K562 (cell line): ENCODE data around the gene ARHGAP26. TPM values are rescaled to one million over a fixed set of nuclear protein-coding genes. Genes with fewer than 3 reads are reported as not detected.

ENCODE experiments used
- HIVEP1 ChIP-seq: fragments of 250-450 bp; sonication (Bioruptor Pico); IDR thresholded peaks from 2 replicates; pipeline ENCODE4 v1.4.0; 2020; ENCODE audit warnings: mild to moderate bottlenecking
- PTRF ChIP-seq: fragments of 450-650 bp; IDR thresholded peaks from 2 replicates; pipeline ENCODE4 v1.6.1; 2016; ENCODE audit warnings: mild to moderate bottlenecking, missing genetic modification characterization, missing compliant biosample characterization
- RFX5 ChIP-seq: IDR thresholded peaks from 2 replicates; pipeline ENCODE4 v1.6.1; 2011; ENCODE audit warnings: low read depth, mild to moderate bottlenecking, improper control_type of control experiment, low read length
- STAG1 ChIP-seq: sonication (generic); formaldehyde crosslinking; IDR thresholded peaks from 2 replicates; pipeline ENCODE4 v1.5.0; 2020; ENCODE audit warnings: missing genetic modification reagents, borderline replicate concordance
- ZC3H8 ChIP-seq: fragments of 450-650 bp; IDR thresholded peaks from 2 replicates; pipeline ENCODE4 v1.6.1; 2017
- ZFP30 ChIP-seq: fragments of 250-450 bp; sonication (Bioruptor Pico); IDR thresholded peaks from 2 replicates; pipeline ENCODE4 v1.8.0; 2022; ENCODE audit warnings: moderate library complexity, mild to moderate bottlenecking, inconsistent platforms, borderline replicate concordance
- ZNF263 ChIP-seq: sonication (generic); formaldehyde crosslinking; IDR thresholded peaks from 2 replicates; pipeline ENCODE4 v1.8.0; 2022; ENCODE audit warnings: mild to moderate bottlenecking, missing genetic modification reagents, borderline replicate concordance
- ZNF311 ChIP-seq: fragments of 250-450 bp; sonication (Bioruptor Pico); IDR thresholded peaks from 2 replicates; pipeline ENCODE4 v1.4.0; 2020; ENCODE audit warnings: mild to moderate bottlenecking, moderate library complexity
- ZNF830 ChIP-seq: fragments of 250-450 bp; sonication (Bioruptor Pico); IDR thresholded peaks from 2 replicates; pipeline ENCODE4 v1.5.0; 2021; ENCODE audit warnings: mild to moderate bottlenecking
- polyA plus RNA-seq, 8 experiments: library from polyadenylated mRNA; depleted of rRNA in 4 of 8; stranded (reverse) in 5 of 8; unstranded in 3 of 8; fragments of >200 nt; fragmentation: Nextera tagmentation in 2 of 8; fragmentation: Illumina TruSeq in 1 of 8; extraction: Ambion mirVana in 2 of 8; extraction: Trizol in 1 of 8; gene quantifications; 2 replicates each; pipeline versions ENCODE4 v1.2.1 to v1.2.3, GENCODE V29; 2011 to 2014; ENCODE audit warnings: inconsistent platforms in 1 of 8, missing spikeins in 1 of 8
- total RNA-seq, 7 experiments: library from RNA; depleted of rRNA in 6 of 7; stranded (reverse); fragments of >200 nt in 6 of 7; fragmentation: Illumina TruSeq in 2 of 7; extraction: Trizol in 2 of 7; gene quantifications; 2 replicates each; pipeline versions ENCODE4 v1.2.1 to v1.2.3, GENCODE V29; 2011 to 2021; ENCODE audit warnings: low replicate concordance in 1 of 7
- TF ChIP-seq, protein P1 (sequence below), 2 experiments: IDR thresholded peaks; 2 replicates each; pipeline ENCODE4 v1.6.1; 2011; ENCODE audit warnings: borderline replicate concordance in 1 of 2, control low read depth in 1 of 2, low read depth in 1 of 2, low read length in 1 of 2, mild to moderate bottlenecking in 1 of 2, mixed read lengths in 1 of 2, moderate library complexity in 1 of 2; ENCODE audit not compliant: insufficient read depth in 1 of 2, insufficient read length in 1 of 2, poor library complexity in 1 of 2, severe bottlenecking in 1 of 2; ENCODE audit errors: extremely low read depth in 1 of 2
- TF ChIP-seq, protein P2 (sequence below): fragments of 450-650 bp; IDR thresholded peaks from 2 replicates; pipeline ENCODE4 v1.6.1; 2016; ENCODE audit warnings: missing biosample characterization, missing genetic modification characterization
- TF ChIP-seq, protein P3 (sequence below): fragments of 450-650 bp; IDR thresholded peaks from 2 replicates; pipeline ENCODE4 v1.6.1; 2017; ENCODE audit warnings: antibody characterized with exemption, mild to moderate bottlenecking
- TF ChIP-seq, protein P4 (sequence below), 2 experiments: fragments of 200-800 bp in 1 of 2; sonication (Bioruptor generic) in 1 of 2; sonication (generic) in 1 of 2; formaldehyde crosslinking in 1 of 2; IDR thresholded peaks in 1 of 2; conservative IDR thresholded peaks in 1 of 2; 2 replicates each; pipeline versions ENCODE4 v1.5.0 to v1.6.1; 2016 to 2020; ENCODE audit warnings: missing compliant biosample characterization in 1 of 2, missing genetic modification characterization in 1 of 2, missing genetic modification reagents in 1 of 2

Gene ARHGAP26
- total and polyA plus RNA-seq, 9 of the 15 experiments (the other 6 are each of a cell fraction or from before 2014, with no cell fraction given), result 0.13 to 1.1 (median 0.55) TPM

DNA sequence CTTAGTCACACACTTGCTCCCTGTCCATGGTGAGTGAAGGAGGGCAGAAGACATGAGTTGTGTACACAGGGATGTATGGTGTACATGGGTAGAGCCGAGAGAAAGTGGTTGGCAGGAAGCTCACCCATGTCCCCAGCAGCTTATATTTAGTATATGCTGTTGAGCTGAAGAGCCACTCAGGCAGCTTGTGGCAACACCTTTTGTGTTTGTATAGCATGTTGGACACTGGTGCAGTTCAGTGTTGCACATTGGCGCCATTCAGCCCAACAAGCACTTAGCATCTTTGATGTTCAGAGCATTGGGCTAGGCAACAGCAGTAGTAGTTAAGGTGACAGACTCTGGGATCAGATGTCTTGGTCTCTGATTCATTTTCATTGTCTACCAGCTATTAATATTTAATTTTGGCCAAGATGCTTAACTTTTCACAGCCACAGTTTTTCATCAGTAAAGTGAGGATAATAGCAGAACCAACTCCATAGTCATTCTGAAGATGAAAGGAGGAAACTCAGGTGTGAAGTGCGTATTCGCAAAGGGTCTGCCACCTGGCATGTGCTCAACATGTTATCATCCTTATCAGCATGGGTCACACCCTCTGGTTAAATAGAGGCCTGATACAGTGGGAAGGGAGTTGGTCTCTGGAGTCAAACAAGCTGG, 448.5 kb downstream of the ARHGAP26 start (continued):
- TF ChIP-seq ZNF830 (CRISPR knock-in tag) (no peak), ZNF311 (CRISPR knock-in tag) (peak; percentile 75), RFX5 (no peak), PTRF (tag) (0 out of 2 replicates have a peak, but pooled peaks have one; percentile 39), ZC3H8 (no peak), STAG1 (CRISPR knock-in tag) (no peak), ZFP30 (CRISPR knock-in tag) (no peak), HIVEP1 (0 out of 2 replicates have a peak, but pooled peaks have one; percentile 33), ZNF263 (CRISPR knock-in tag) (no peak)
- TF ChIP-seq, protein P1, sequence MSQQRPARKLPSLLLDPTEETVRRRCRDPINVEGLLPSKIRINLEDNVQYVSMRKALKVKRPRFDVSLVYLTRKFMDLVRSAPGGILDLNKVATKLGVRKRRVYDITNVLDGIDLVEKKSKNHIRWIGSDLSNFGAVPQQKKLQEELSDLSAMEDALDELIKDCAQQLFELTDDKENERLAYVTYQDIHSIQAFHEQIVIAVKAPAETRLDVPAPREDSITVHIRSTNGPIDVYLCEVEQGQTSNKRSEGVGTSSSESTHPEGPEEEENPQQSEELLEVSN (IDR thresholded peaks at IDR 0.05; ENCODE audit: borderline replicate concordance in 1 of 2, extremely low read depth in 1 of 2, insufficient read depth in 1 of 2, insufficient read length in 1 of 2, low read depth in 1 of 2, low read length in 1 of 2, poor library complexity in 1 of 2, severe bottlenecking in 1 of 2), result peak in 1 of 2 experiments; percentile 18
- TF ChIP-seq, protein P2, sequence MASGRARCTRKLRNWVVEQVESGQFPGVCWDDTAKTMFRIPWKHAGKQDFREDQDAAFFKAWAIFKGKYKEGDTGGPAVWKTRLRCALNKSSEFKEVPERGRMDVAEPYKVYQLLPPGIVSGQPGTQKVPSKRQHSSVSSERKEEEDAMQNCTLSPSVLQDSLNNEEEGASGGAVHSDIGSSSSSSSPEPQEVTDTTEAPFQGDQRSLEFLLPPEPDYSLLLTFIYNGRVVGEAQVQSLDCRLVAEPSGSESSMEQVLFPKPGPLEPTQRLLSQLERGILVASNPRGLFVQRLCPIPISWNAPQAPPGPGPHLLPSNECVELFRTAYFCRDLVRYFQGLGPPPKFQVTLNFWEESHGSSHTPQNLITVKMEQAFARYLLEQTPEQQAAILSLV (tag), result peak; percentile 33; the same call in 1 of the 2 replicates
- TF ChIP-seq, protein P3, sequence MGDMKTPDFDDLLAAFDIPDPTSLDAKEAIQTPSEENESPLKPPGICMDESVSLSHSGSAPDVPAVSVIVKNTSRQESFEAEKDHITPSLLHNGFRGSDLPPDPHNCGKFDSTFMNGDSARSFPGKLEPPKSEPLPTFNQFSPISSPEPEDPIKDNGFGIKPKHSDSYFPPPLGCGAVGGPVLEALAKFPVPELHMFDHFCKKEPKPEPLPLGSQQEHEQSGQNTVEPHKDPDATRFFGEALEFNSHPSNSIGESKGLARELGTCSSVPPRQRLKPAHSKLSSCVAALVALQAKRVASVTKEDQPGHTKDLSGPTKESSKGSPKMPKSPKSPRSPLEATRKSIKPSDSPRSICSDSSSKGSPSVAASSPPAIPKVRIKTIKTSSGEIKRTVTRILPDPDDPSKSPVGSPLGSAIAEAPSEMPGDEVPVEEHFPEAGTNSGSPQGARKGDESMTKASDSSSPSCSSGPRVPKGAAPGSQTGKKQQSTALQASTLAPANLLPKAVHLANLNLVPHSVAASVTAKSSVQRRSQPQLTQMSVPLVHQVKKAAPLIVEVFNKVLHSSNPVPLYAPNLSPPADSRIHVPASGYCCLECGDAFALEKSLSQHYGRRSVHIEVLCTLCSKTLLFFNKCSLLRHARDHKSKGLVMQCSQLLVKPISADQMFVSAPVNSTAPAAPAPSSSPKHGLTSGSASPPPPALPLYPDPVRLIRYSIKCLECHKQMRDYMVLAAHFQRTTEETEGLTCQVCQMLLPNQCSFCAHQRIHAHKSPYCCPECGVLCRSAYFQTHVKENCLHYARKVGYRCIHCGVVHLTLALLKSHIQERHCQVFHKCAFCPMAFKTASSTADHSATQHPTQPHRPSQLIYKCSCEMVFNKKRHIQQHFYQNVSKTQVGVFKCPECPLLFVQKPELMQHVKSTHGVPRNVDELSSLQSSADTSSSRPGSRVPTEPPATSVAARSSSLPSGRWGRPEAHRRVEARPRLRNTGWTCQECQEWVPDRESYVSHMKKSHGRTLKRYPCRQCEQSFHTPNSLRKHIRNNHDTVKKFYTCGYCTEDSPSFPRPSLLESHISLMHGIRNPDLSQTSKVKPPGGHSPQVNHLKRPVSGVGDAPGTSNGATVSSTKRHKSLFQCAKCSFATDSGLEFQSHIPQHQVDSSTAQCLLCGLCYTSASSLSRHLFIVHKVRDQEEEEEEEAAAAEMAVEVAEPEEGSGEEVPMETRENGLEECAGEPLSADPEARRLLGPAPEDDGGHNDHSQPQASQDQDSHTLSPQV, result peak; percentile 63
- TF ChIP-seq, protein P4, sequence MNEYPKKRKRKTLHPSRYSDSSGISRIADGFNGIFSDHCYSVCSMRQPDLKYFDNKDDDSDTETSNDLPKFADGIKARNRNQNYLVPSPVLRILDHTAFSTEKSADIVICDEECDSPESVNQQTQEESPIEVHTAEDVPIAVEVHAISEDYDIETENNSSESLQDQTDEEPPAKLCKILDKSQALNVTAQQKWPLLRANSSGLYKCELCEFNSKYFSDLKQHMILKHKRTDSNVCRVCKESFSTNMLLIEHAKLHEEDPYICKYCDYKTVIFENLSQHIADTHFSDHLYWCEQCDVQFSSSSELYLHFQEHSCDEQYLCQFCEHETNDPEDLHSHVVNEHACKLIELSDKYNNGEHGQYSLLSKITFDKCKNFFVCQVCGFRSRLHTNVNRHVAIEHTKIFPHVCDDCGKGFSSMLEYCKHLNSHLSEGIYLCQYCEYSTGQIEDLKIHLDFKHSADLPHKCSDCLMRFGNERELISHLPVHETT (CRISPR knock-in tag; conservative IDR thresholded peaks at IDR 0.05 in 1 of 2, IDR thresholded peaks at IDR 0.05 in 1 of 2), result 0 out of 4 replicates have a peak, but pooled peaks of 1 of the 2 experiments have one; percentile 26
